Hepatocyte (in vitro differentiated cells): ENCODE measurements around the gene MTR.

Source experiments
- CTCF ChIP-seq: fragments of 200-600 bp; sonication (generic); IDR thresholded peaks from 2 replicates; pipeline ENCODE4 v1.5.1; 2016; ENCODE audit warnings: antibody characterized with exemption, mild to moderate bottlenecking; ENCODE audit not compliant: poor library complexity
- EZH2 ChIP-seq: fragments of 200-600 bp; sonication (generic); IDR thresholded peaks from 2 replicates; pipeline ENCODE4 v1.6.1; 2016; ENCODE audit warnings: antibody characterized with exemption, mild to moderate bottlenecking, borderline replicate concordance

GRCh38 chr1:236925386-236925785, 130.3 kb downstream of the MTR start:
- TF ChIP-seq CTCF (no peak), EZH2 (no peak)
